Measurements from ENCODE around the gene TIMP1.

Gene TIMP1

DNA sequence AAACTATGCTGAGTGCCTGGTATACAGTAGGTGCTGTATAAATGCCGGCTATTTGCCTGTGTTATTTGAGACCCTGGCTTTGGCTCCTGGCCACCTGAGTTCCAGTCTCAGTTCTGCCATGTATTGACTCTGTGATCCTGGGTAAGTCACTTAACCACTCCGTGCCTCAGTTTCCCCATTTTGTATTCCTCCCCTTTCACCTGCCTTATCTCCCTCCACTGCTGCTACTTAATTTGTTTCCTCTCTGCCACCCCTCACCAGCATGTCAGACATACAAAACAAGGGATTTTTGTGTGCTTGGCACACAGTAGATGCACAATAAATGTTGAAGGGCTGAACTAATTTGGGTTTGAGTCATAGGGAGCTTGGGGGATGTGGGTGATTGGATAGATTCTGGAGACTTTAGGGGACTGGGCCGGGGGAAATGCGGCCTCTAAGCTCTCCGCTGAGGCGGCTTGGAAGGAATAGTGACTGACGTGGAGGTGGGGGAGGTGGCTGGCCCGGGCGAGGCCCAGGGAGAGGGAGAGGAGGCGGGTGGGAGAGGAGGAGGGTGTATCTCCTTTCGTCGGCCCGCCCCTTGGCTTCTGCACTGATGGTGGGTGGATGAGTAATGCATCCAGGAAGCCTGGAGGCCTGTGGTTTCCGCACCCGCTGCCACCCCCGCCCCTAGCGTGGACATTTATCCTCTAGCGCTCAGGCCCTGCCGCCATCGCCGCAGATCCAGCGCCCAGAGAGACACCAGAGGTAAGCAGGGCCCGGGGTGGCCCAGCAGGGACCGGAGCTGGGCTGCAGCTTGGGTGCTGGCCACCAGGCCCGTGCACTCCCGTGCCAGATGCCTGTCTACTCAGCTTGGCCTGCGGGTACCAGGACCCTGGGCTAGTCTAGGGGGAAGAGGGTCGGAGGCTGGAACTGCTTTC, at the start of gene TIMP1:
TSS of gene TIMP1 (plus strand) at position 706 of the 917 bp plus-strand sequence. CDS start 980 bp downstream, outside the sequence.
- Histone ChIP-seq H3K4me3 (ENCODE audit: low read length) (peak within 1 kb of the TSS; percentile 55), H3K4me1 (ENCODE audit: control insufficient read depth, insufficient read depth, low read length) (peaks cover 3% of the 10 kb centered on the region), H3K36me3 (ENCODE audit: control insufficient read depth, insufficient read depth, low read length) (no peaks in the 10 kb centered on the region), H3K27me3 (ENCODE audit: control insufficient read depth, insufficient read depth, low read length) (no peaks in the 10 kb centered on the region), H3K9ac (ENCODE audit: low read length) (peak within 1 kb of the TSS; percentile 32), H3K27ac (ENCODE audit: low read depth, low read length) (peak within 1 kb of the TSS; percentile 84)

- peaks cover 3% of the 10 kb centered on the region for H3K4me1 ChIP-seq (ENCODE audit: control insufficient read depth, insufficient read depth, low read length)
- H3K9ac ChIP-seq (ENCODE audit: low read length), result no peak overlapping the region
- no peaks in the 10 kb centered on the region for H3K27me3 ChIP-seq (ENCODE audit: control insufficient read depth, insufficient read depth, low read length)
- no peak overlapping the region for H3K4me3 ChIP-seq (ENCODE audit: low read length)
- H3K36me3 ChIP-seq (ENCODE audit: control insufficient read depth, insufficient read depth, low read length), result no peaks in the 10 kb centered on the region
- peak overlapping the region; percentile 55 for H3K27ac ChIP-seq (ENCODE audit: low read depth, low read length)
These were observed 42.4 kb upstream of the TIMP1 start for GRCh38 chrX:47539860-47540259.

DNA sequence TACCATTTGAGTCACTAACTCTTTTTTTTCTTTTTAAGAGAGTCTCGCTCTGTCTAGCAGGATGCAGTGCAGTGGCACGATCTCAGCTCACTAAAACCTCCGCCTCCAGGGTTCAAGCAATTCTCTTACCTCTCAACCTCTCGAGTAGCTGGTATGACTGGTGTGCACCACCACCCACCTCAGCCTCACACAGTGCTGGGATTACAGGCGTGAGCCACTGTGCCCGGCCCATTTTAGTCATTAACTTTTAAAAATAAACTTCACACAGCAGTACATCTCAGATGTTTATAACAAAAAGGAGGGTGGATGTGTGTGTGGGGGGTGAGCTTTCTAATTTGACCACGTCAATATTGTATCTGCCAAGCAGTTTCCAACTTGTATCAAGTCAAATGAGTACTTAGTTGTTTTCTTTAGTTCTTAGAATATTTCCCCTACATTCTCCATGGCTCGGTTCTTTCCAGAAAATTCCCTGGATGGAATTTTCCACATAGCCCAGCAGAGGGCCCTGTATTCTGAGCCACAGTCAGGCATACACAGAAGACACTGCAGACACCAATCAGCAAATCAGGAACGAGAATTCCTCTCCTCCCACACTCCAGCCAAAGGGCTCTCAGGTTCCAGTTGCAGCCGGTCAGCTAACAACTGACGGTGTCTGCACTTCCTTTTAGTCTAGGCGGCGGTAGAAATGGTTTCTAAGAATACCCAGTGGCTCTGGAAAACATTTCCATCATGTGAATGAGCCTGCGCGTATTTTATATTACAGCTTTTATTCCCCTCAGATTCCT, 41.3 kb upstream of the TIMP1 start:
- Histone ChIP-seq H3K4me1 (ENCODE audit: control insufficient read depth, insufficient read depth, low read length) (peaks cover 3% of the 10 kb centered on the region), H3K27me3 (ENCODE audit: control insufficient read depth, insufficient read depth, low read length) (no peaks in the 10 kb centered on the region), H3K36me3 (ENCODE audit: control insufficient read depth, insufficient read depth, low read length) (no peaks in the 10 kb centered on the region), H3K9ac (ENCODE audit: low read length) (no peak overlapping the region), H3K4me3 (ENCODE audit: low read length) (no peak overlapping the region), H3K27ac (ENCODE audit: low read depth, low read length) (peak overlapping the region; percentile 60)

- no peak overlapping the region for H3K9ac ChIP-seq (ENCODE audit: low read length)
- H3K36me3 ChIP-seq (ENCODE audit: control insufficient read depth, insufficient read depth, low read length), result no peaks in the 10 kb centered on the region
- H3K4me3 ChIP-seq (ENCODE audit: low read length), result no peak overlapping the region
- no peak overlapping the region for H3K27ac ChIP-seq (ENCODE audit: low read depth, low read length)
- H3K27me3 ChIP-seq (ENCODE audit: control insufficient read depth, insufficient read depth, low read length), result no peaks in the 10 kb centered on the region
- H3K4me1 ChIP-seq (ENCODE audit: control insufficient read depth, insufficient read depth, low read length), result peaks cover 3% of the 10 kb centered on the region
These were observed 38.7 kb upstream of the TIMP1 start for GRCh38 chrX:47543496-47543895.

DNA sequence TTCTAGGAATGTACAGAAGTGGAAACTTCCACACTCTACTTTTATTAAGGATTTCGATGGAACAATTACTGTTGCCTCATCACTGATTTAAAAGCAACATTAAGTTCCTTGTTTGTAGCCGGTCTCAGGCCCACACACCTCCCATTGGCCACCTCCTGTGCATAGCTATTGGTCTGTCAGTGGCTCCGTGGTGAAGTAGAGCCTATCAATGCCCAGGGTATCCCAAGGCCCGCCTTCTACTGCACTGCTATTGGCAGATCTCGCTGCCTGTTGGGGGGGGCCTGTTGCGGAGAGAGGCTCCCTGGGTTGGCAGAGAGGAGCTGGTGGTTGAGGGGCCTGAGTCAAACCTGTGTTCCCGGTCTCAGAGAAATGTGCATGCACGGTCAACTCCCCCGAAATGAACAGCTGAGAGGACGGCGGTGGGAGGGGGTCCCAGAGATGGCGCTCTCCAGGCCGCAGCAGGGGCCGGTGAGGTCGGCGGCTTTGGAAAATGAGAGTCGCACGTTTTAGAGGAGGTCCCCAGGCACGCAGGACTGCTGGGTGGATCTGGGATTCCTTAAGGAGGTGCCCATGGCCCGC, 26.1 kb upstream of the TIMP1 start:
- no peaks in the 10 kb centered on the region for H3K4me1 ChIP-seq (ENCODE audit: control insufficient read depth, insufficient read depth, low read length)
- H3K27ac ChIP-seq (ENCODE audit: low read depth, low read length), result peak overlapping the region; percentile 85
- H3K36me3 ChIP-seq (ENCODE audit: control insufficient read depth, insufficient read depth, low read length), result no peaks in the 10 kb centered on the region
- H3K27me3 ChIP-seq (ENCODE audit: control insufficient read depth, insufficient read depth, low read length), result no peaks in the 10 kb centered on the region
- H3K9ac ChIP-seq (ENCODE audit: low read length), result peak overlapping the region; percentile 66
- H3K4me3 ChIP-seq (ENCODE audit: low read length), result peak overlapping the region; percentile 63

- Histone ChIP-seq H3K9ac (ENCODE audit: low read length) (no peak overlapping the region), H3K4me3 (ENCODE audit: low read length) (no peak overlapping the region), H3K4me1 (ENCODE audit: control insufficient read depth, insufficient read depth, low read length) (peaks cover 2% of the 10 kb centered on the region), H3K36me3 (ENCODE audit: control insufficient read depth, insufficient read depth, low read length) (no peaks in the 10 kb centered on the region), H3K27me3 (ENCODE audit: control insufficient read depth, insufficient read depth, low read length) (no peaks in the 10 kb centered on the region), H3K27ac (ENCODE audit: low read depth, low read length) (no peak overlapping the region)
These were observed 23.8 kb upstream of the TIMP1 start for GRCh38 chrX:47558436-47558835.

DNA sequence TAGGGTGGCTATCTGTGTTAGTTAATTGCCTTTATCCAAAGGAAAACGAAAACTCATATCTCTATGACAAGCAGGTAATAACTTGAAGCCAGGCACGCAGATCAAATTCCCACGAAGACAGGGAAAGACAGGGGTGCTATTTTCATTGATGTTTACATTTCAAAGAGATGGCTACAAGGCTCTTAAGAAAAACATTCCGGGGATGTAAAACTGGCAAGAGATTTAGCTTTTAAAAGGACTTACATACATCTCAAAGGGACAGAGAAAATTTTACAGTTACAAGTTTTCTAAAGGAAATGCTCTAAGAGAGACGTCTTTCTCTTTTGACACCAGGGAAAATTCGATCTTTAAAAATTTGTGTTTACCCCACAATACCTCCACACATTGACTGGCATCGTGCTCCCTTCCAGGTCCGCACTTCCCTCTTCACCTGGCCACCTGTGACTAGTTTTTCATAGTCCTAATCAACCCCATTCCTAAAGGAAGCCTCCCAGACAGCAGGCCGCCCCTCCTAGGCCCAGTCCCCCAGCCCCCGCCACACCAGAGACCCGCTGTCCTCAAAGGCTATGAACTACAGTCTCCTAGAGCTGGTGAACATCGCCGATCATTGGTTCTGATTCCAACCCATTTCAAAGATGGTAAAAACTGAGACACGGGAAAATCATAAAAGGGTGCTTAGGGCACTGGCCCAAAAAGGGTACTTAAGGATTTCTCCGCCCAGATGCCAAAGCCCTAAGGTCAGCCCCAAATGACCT, 21.9 kb upstream of the TIMP1 start:
- no peaks in the 10 kb centered on the region for H3K27me3 ChIP-seq (ENCODE audit: control insufficient read depth, insufficient read depth, low read length)
- H3K4me1 ChIP-seq (ENCODE audit: control insufficient read depth, insufficient read depth, low read length), result peaks cover 2% of the 10 kb centered on the region
- peak overlapping the region; percentile 64 for H3K4me3 ChIP-seq (ENCODE audit: low read length)
- H3K27ac ChIP-seq (ENCODE audit: low read depth, low read length), result peak overlapping the region; percentile 96
- peak overlapping the region; percentile 40 for H3K9ac ChIP-seq (ENCODE audit: low read length)
- H3K36me3 ChIP-seq (ENCODE audit: control insufficient read depth, insufficient read depth, low read length), result peaks cover 8% of the 10 kb centered on the region

DNA sequence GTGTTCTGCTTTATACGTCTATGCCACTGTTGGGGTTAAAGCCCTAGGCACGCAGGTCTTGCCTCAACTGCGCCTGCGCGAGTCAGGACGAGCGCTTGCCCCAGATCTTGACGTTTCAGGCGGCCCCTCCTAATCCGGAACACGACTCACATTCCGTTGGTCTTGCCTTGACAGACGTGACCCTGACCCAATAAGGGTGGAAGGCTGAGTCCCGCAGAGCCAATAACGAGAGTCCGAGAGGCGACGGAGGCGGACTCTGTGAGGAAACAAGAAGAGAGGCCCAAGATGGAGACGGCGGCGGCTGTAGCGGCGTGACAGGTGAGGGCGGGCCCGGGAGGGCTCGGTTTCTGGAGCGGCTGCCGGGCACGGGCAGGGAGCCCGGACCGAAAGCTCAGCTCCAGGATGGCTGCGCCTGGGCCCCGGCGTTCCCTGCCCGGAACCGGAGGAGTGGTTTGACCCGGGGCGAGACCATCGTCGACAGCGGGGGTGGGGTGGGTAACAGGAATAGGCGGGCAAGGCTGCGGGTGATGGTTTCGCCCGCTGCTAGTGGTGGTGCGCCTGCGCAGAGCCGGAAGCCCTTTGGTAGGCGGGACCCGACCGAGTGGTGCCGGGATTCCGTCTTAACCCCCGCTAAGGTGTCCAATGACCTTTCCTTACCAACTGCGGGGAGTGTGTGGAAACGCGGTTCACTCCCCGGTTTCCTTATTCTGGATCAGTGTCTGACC, 21.1 kb upstream of the TIMP1 start, which contains the start of gene ARAF:
TSS of gene ARAF (plus strand) at position 272 of the 725 bp plus-strand sequence. CDS start 1,763 bp downstream, outside the sequence.
- H3K9ac ChIP-seq (ENCODE audit: low read length), result peak within 1 kb of the TSS; percentile 67
- peak within 1 kb of the TSS; percentile 96 for H3K27ac ChIP-seq (ENCODE audit: low read depth, low read length)
- peaks cover 8% of the 10 kb centered on the region for H3K36me3 ChIP-seq (ENCODE audit: control insufficient read depth, insufficient read depth, low read length)
- H3K4me1 ChIP-seq (ENCODE audit: control insufficient read depth, insufficient read depth, low read length), result peaks cover 2% of the 10 kb centered on the region
- H3K27me3 ChIP-seq (ENCODE audit: control insufficient read depth, insufficient read depth, low read length), result no peaks in the 10 kb centered on the region
- peak within 1 kb of the TSS; percentile 76 for H3K4me3 ChIP-seq (ENCODE audit: low read length)

- H3K27me3 ChIP-seq (ENCODE audit: control insufficient read depth, insufficient read depth, low read length), result no peaks in the 10 kb centered on the region
- H3K9ac ChIP-seq (ENCODE audit: low read length), result peak overlapping the region; percentile 67
- H3K4me3 ChIP-seq (ENCODE audit: low read length), result peak overlapping the region; percentile 76
- H3K36me3 ChIP-seq (ENCODE audit: control insufficient read depth, insufficient read depth, low read length), result peaks cover 8% of the 10 kb centered on the region
- peak overlapping the region; percentile 96 for H3K27ac ChIP-seq (ENCODE audit: low read depth, low read length)
- H3K4me1 ChIP-seq (ENCODE audit: control insufficient read depth, insufficient read depth, low read length), result peaks cover 2% of the 10 kb centered on the region
These were observed 20.5 kb upstream of the TIMP1 start for GRCh38 chrX:47561659-47562151.

- H3K9ac ChIP-seq (ENCODE audit: low read length), result no peak overlapping the region
- peak overlapping the region; percentile 4 for H3K4me3 ChIP-seq (ENCODE audit: low read length)
- peaks cover 2% of the 10 kb centered on the region for H3K4me1 ChIP-seq (ENCODE audit: control insufficient read depth, insufficient read depth, low read length)
- peaks cover 15% of the 10 kb centered on the region for H3K36me3 ChIP-seq (ENCODE audit: control insufficient read depth, insufficient read depth, low read length)
- no peak overlapping the region for H3K27ac ChIP-seq (ENCODE audit: low read depth, low read length)
- no peaks in the 10 kb centered on the region for H3K27me3 ChIP-seq (ENCODE audit: control insufficient read depth, insufficient read depth, low read length)
These were observed 19.5 kb upstream of the TIMP1 start for GRCh38 chrX:47562615-47563243.

All from rectal smooth muscle tissue (tissue), 1 donor.